NCI-H2227 (cell line): ENCODE data around the gene SEMA5A.

ENCODE experiments used
- DNase-seq: peaks from one replicate; lab custom pipeline; 2025; ENCODE audit not compliant: unreplicated experiment; lab: John Stamatoyannopoulos, UW

The SEMA5A gene

GRCh38 chr5:9091896-9092662 lies 453.8 kb downstream of the SEMA5A start:
- no peak for DNase-seq

GRCh38 chr5:9090381-9091026 lies 455.4 kb downstream of the SEMA5A start:
- no peak for DNase-seq

GRCh38 chr5:9089893-9090292 lies 456.0 kb downstream of the SEMA5A start:
- no peak for DNase-seq

- no peak for DNase-seq
Observed at GRCh38 chr5:9082996-9083395, 462.9 kb downstream of the SEMA5A start.

- no peak for DNase-seq
Observed at GRCh38 chr5:9072701-9073100, 473.2 kb downstream of the SEMA5A start.

- no peak for DNase-seq
Observed at GRCh38 chr5:9071524-9071923, 474.4 kb downstream of the SEMA5A start.

- DNase-seq, result no peak
Observed at GRCh38 chr5:9071074-9071473, 474.8 kb downstream of the SEMA5A start.

GRCh38 chr5:9069650-9070049 lies 476.2 kb downstream of the SEMA5A start:
- no peak for DNase-seq

GRCh38 chr5:9067154-9067553 lies 478.7 kb downstream of the SEMA5A start:
- no peak for DNase-seq

- DNase-seq, result no peak
Observed at GRCh38 chr5:9066349-9066748, 479.5 kb downstream of the SEMA5A start.

GRCh38 chr5:9063615-9064245 lies 482.1 kb downstream of the SEMA5A start:
- DNase-seq, result no peak

- DNase-seq, result no peak
Observed at GRCh38 chr5:9062873-9063272, 483.0 kb downstream of the SEMA5A start.

GRCh38 chr5:9059920-9060691 lies 485.8 kb downstream of the SEMA5A start:
- DNase-seq, result no peak

GRCh38 chr5:9058666-9059065 lies 487.2 kb downstream of the SEMA5A start:
- DNase-seq, result no peak

- DNase-seq, result no peak
Observed at GRCh38 chr5:9058161-9058560, 487.7 kb downstream of the SEMA5A start.

- no peak for DNase-seq
Observed at GRCh38 chr5:9057406-9058000, 488.4 kb downstream of the SEMA5A start.

GRCh38 chr5:9056046-9056445 lies 489.8 kb downstream of the SEMA5A start:
- DNase-seq, result no peak

- no peak for DNase-seq
Observed at GRCh38 chr5:9054821-9055589, 490.9 kb downstream of the SEMA5A start.

- no peak for DNase-seq
Observed at GRCh38 chr5:9054322-9054721, 491.6 kb downstream of the SEMA5A start.

- DNase-seq, result no peak
Observed at GRCh38 chr5:9052421-9052820, 493.5 kb downstream of the SEMA5A start.
